GM20000 (cell line): ENCODE data around the gene PRSS27.

Experiments
- DNase-seq: peaks from one replicate; pipeline ENCODE4 v3.0.0; 2012; ENCODE audit warnings: low spot score
- TF ChIP-seq, protein P1 (sequence below): IDR thresholded peaks from 2 replicates; pipeline ENCODE4 v1.5.1; 2012; ENCODE audit warnings: mild to moderate bottlenecking, control low read depth; ENCODE audit errors: extremely low read depth, missing control alignments

Gene PRSS27

GRCh38 chr16:2701713-2702437 lies 18.1 kb downstream of the PRSS27 start:
- DNase-seq: no peak

GRCh38 chr16:2701272-2701671 lies 18.8 kb downstream of the PRSS27 start:
- no peak for DNase-seq
- TF ChIP-seq, protein P1, sequence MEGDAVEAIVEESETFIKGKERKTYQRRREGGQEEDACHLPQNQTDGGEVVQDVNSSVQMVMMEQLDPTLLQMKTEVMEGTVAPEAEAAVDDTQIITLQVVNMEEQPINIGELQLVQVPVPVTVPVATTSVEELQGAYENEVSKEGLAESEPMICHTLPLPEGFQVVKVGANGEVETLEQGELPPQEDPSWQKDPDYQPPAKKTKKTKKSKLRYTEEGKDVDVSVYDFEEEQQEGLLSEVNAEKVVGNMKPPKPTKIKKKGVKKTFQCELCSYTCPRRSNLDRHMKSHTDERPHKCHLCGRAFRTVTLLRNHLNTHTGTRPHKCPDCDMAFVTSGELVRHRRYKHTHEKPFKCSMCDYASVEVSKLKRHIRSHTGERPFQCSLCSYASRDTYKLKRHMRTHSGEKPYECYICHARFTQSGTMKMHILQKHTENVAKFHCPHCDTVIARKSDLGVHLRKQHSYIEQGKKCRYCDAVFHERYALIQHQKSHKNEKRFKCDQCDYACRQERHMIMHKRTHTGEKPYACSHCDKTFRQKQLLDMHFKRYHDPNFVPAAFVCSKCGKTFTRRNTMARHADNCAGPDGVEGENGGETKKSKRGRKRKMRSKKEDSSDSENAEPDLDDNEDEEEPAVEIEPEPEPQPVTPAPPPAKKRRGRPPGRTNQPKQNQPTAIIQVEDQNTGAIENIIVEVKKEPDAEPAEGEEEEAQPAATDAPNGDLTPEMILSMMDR: no peak

More at GRCh38 chr16:2701713-2702437, 18.1 kb downstream of the PRSS27 start:
- TF ChIP-seq, protein P1: no peak

GRCh38 chr16:2700786-2701185 lies 19.2 kb downstream of the PRSS27 start:
- DNase-seq: no peak
- TF ChIP-seq, protein P1: no peak

- TF ChIP-seq, protein P1: no peak
- DNase-seq: no peak
These were observed 20.0 kb downstream of the PRSS27 start for GRCh38 chr16:2699791-2700600.

DNA sequence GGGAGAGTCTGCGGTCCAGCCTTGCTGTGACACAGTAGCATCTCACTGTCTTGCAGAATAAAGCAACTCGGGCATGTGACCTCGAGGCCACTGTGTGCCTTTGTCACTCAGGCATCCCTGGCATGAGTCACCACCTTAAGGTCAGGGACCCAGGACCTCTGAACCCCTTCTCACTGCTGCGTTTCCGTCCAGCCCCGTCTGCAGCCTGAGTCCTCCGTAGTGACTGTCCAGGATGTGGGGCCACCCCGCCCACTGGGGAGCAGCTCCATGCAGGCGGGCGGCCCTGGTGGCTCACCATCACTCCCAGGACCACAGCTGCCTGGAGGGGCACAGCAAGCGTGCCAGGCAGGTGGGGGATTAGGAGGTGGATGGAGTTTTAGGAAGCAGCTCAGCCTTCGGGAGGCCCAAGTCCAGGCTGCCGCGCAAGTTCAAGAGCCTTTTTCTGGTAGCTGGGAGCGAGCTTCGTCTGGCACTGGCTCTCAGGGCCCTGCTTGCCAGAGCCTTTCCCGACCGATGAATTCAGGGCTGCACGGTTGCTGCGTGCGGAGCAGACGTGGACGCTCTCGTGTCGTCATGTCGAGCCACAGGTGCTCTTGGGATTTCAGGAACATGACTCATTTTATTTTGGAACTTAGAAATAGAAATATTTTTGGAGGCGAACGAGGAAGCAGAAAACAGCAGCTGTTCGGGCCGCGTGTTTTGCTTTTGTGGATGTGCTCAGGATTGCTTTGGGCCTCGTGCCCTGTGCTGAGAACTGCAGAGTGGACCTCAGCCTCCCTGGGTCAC lies 20.9 kb downstream of the PRSS27 start:
- no peak for DNase-seq
- TF ChIP-seq, protein P1: no peak

GRCh38 chr16:2698103-2698870 lies 21.7 kb downstream of the PRSS27 start:
- TF ChIP-seq, protein P1: no peak
- DNase-seq: no peak
